ENCODE results near the gene ZNF605.

The ZNF605 gene

DNA sequence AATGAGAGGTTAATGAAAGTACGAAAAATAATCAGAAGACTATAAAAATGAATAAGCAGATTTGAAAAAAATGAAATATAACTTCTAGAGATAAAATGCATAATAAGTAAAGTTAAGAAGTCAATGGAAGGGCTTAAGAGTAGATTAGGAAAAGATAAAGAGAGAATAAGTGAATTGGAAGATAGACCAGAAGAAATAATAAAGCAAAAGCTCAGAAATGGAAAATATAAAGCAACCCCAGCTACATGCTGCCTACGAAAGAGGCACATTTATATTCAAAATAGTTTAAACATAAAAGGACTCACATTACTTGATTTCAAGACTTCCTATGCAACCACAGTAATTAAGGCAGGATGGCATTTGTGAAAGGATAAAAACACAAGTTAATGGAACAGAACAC, 19.9 kb downstream of the ZNF605 start:
- TF ChIP-seq FOXM1 (IDR thresholded peaks at IDR 0.05; ENCODE audit: borderline replicate concordance, low read depth): no peak
- TF ChIP-seq EP300 (IDR thresholded peaks at IDR 0.05; ENCODE audit: borderline replicate concordance): no peak
- no peak for TF ChIP-seq TEAD4 (IDR thresholded peaks at IDR 0.05)
- TF ChIP-seq, protein P1, sequence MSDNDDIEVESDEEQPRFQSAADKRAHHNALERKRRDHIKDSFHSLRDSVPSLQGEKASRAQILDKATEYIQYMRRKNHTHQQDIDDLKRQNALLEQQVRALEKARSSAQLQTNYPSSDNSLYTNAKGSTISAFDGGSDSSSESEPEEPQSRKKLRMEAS (IDR thresholded peaks at IDR 0.05): no peak
- TF ChIP-seq, protein P2, sequence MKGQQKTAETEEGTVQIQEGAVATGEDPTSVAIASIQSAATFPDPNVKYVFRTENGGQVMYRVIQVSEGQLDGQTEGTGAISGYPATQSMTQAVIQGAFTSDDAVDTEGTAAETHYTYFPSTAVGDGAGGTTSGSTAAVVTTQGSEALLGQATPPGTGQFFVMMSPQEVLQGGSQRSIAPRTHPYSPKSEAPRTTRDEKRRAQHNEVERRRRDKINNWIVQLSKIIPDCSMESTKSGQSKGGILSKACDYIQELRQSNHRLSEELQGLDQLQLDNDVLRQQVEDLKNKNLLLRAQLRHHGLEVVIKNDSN (IDR thresholded peaks at IDR 0.05): no peak
- no peak for TF ChIP-seq NFIC (IDR thresholded peaks at IDR 0.05)
- no peak for TF ChIP-seq CREB1 (IDR thresholded peaks at IDR 0.05; ENCODE audit: low read depth)
- TF ChIP-seq RAD21 (IDR thresholded peaks at IDR 0.05; ENCODE audit: low read depth): no peak
- TF ChIP-seq ZBTB7A (IDR thresholded peaks at IDR 0.05; ENCODE audit: low read depth): no peak
- no peak for TF ChIP-seq YY1 (IDR thresholded peaks at IDR 0.05; ENCODE audit: low read depth)
- TF ChIP-seq TCF12 (IDR thresholded peaks at IDR 0.05; ENCODE audit: low read depth): no peak
- TF ChIP-seq, protein P3, sequence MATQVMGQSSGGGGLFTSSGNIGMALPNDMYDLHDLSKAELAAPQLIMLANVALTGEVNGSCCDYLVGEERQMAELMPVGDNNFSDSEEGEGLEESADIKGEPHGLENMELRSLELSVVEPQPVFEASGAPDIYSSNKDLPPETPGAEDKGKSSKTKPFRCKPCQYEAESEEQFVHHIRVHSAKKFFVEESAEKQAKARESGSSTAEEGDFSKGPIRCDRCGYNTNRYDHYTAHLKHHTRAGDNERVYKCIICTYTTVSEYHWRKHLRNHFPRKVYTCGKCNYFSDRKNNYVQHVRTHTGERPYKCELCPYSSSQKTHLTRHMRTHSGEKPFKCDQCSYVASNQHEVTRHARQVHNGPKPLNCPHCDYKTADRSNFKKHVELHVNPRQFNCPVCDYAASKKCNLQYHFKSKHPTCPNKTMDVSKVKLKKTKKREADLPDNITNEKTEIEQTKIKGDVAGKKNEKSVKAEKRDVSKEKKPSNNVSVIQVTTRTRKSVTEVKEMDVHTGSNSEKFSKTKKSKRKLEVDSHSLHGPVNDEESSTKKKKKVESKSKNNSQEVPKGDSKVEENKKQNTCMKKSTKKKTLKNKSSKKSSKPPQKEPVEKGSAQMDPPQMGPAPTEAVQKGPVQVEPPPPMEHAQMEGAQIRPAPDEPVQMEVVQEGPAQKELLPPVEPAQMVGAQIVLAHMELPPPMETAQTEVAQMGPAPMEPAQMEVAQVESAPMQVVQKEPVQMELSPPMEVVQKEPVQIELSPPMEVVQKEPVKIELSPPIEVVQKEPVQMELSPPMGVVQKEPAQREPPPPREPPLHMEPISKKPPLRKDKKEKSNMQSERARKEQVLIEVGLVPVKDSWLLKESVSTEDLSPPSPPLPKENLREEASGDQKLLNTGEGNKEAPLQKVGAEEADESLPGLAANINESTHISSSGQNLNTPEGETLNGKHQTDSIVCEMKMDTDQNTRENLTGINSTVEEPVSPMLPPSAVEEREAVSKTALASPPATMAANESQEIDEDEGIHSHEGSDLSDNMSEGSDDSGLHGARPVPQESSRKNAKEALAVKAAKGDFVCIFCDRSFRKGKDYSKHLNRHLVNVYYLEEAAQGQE (IDR thresholded peaks at IDR 0.05; ENCODE audit: low read depth): no peak
- no peak for TF ChIP-seq EGR1 (IDR thresholded peaks at IDR 0.05)
- TF ChIP-seq TAF1 (IDR thresholded peaks at IDR 0.05; ENCODE audit: low read depth): no peak
- TF ChIP-seq CEBPB (IDR thresholded peaks at IDR 0.05): no peak

DNA sequence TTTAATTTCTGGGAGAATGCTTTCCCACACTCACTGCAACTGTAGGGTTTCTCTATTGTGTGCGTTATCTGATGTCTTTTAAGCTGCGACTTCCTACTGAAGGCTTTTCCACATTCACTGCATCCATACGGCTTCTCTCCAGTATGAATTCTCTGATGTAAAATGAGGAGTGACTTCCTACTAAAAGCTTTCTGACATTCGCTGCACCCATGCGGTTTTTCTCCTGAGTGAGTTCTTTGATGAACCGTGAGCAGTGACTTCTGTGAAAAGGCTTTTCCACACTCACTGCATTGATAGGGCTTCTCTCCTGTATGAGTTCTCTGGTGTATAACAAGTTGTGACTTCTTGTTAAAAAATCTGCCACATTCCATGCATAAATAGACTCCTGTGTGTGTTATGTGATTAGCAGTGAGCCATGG, 29.7 kb downstream of the ZNF605 start:
- TF ChIP-seq RAD21 (IDR thresholded peaks at IDR 0.05; ENCODE audit: low read depth) (no peak), EGR1 (IDR thresholded peaks at IDR 0.05) (no peak), TEAD4 (IDR thresholded peaks at IDR 0.05) (no peak), TCF12 (IDR thresholded peaks at IDR 0.05; ENCODE audit: low read depth) (no peak), YY1 (IDR thresholded peaks at IDR 0.05; ENCODE audit: low read depth) (no peak)

DNA sequence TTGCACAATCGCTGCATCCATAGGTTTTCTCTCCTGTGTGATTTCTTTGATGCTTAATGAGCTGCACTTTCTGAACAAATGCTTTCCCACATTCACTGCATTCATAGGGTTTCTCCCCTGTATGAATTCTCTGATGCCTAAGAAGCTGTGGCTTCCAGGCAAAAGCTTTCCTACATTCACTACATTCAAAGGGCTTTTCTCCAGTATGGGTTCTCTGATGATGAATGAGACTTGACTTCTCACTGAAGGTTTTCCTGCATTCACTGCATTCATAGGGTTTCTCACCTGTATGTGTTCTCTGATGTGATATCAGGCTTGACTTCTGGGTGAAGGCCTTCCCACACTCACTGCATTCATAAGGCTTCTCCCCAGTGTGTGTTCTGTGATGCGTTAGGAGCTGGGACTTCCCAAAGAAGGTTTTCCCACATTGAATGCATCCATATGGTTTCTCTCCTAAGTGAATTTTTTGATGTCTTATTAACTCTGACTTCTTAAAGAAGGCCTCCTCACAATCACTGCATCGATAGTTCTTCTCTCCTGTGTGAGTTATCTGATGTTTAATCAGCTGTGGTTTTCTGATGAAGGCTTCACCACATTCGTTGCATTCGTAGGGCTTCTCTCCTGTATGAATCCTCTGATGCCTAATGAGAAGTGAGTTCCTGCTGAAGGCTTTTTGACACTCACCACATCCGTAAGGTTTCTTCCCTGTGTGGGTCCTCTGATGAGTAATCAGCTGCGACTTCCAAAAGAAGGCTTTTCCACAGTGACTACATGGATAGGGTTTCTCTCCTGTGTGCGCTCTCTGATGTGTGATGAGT, 30.3 kb downstream of the ZNF605 start:
- TF ChIP-seq, protein P2 (IDR thresholded peaks at IDR 0.05): peak; percentile 11; the same call in 1 of the 2 replicates
- TF ChIP-seq NFIC (IDR thresholded peaks at IDR 0.05) (no peak), FOXM1 (IDR thresholded peaks at IDR 0.05; ENCODE audit: borderline replicate concordance, low read depth) (no peak)
- TF ChIP-seq, protein P3 (IDR thresholded peaks at IDR 0.05; ENCODE audit: low read depth): no peak

DNA sequence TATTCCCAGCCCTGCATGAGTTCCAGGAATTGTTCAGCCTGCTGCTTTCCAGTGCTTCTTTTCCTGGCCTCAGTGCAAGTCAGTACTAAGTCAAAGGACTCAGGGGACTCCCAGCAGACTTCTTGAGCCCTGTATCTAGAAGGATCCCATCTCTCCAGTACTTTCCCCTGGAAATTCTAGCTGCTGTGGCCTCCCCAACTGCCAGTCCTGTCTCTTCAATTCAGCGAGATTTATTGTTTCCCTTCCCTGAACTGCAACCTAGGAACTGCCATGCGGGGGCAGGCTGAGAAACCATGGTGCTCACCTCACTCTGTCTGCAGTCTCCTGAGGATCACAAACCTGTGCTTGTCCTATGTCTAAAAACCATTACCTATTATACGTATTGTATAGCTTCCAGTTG, 31.8 kb downstream of the ZNF605 start:
- TF ChIP-seq TEAD4 (IDR thresholded peaks at IDR 0.05): no peak
- TF ChIP-seq, protein P1 (IDR thresholded peaks at IDR 0.05): no peak
- TF ChIP-seq TAF1 (IDR thresholded peaks at IDR 0.05; ENCODE audit: low read depth): no peak
- no peak for TF ChIP-seq RAD21 (IDR thresholded peaks at IDR 0.05; ENCODE audit: low read depth)
- TF ChIP-seq CREB1 (IDR thresholded peaks at IDR 0.05; ENCODE audit: low read depth): no peak
- no peak for TF ChIP-seq YY1 (IDR thresholded peaks at IDR 0.05; ENCODE audit: low read depth)
- no peak for TF ChIP-seq CEBPB (IDR thresholded peaks at IDR 0.05)
- TF ChIP-seq TCF12 (IDR thresholded peaks at IDR 0.05; ENCODE audit: low read depth): no peak
- TF ChIP-seq NFIC (IDR thresholded peaks at IDR 0.05): no peak
- TF ChIP-seq FOXM1 (IDR thresholded peaks at IDR 0.05; ENCODE audit: borderline replicate concordance, low read depth): no peak
- no peak for TF ChIP-seq EP300 (IDR thresholded peaks at IDR 0.05; ENCODE audit: borderline replicate concordance)
- TF ChIP-seq EGR1 (IDR thresholded peaks at IDR 0.05): no peak
- TF ChIP-seq, protein P2 (IDR thresholded peaks at IDR 0.05): no peak
- no peak for TF ChIP-seq ZBTB7A (IDR thresholded peaks at IDR 0.05; ENCODE audit: low read depth)
- TF ChIP-seq, protein P3 (IDR thresholded peaks at IDR 0.05; ENCODE audit: low read depth): no peak
